Muscle of leg (tissue), 11 donors: Measurements from ENCODE around the gene FITM1. TPM values are rescaled to one million over a fixed set of nuclear protein-coding genes. Genes with fewer than 3 reads are reported as not detected.

ENCODE experiments used
- DNase-seq: peaks from one replicate; pipeline ENCODE4 v3.0.0; 2013
- H3K27ac ChIP-seq: one replicate; pipeline ENCODE4 v1.5.1; 2013; ENCODE audit warnings: mild to moderate bottlenecking, low read length, control low read depth
- H3K27me3 ChIP-seq: one replicate; pipeline ENCODE4 v1.6.1; 2013; ENCODE audit warnings: low read length; ENCODE audit not compliant: control insufficient read depth, insufficient read depth
- H3K36me3 ChIP-seq: one replicate; pipeline ENCODE4 v1.6.1; 2013; ENCODE audit warnings: low read length; ENCODE audit not compliant: control insufficient read depth, insufficient read depth
- H3K4me1 ChIP-seq: one replicate; pipeline ENCODE4 v1.6.1; 2013; ENCODE audit warnings: low read length; ENCODE audit not compliant: control insufficient read depth, insufficient read depth
- H3K4me3 ChIP-seq: one replicate; pipeline ENCODE4 v1.5.1; 2013; ENCODE audit warnings: low read length, control low read depth
- H3K9me3 ChIP-seq: replicated peaks from 2 replicates; pipeline ENCODE4 v1.6.1; 2013; ENCODE audit warnings: low read depth, low read length; ENCODE audit not compliant: control insufficient read depth
- WGBS: methylation state at CpG from one replicate; pipeline ENCODE4 v1.1.5; 2013; ENCODE audit warnings: missing lambda C conversion rate; ENCODE audit not compliant: insufficient coverage; 5-methylcytosine and 5-hydroxymethylcytosine counted together
- polyA plus RNA-seq, 8 donors: library from polyadenylated mRNA; unstranded; fragments of 120-200 nt; gene quantifications; one replicate each; pipeline versions ENCODE4 v1.2.1 to v1.2.3, GENCODE V29; 2013; ENCODE audit warnings: inconsistent platforms in 1 of 8, low replicate concordance in 1 of 8; ENCODE audit not compliant: insufficient read length in 8 of 8, insufficient read depth in 1 of 8
- total RNA-seq: library from RNA; stranded (reverse); fragments of 120-200 nt; gene quantifications from one replicate; pipeline ENCODE4 v1.2.4, GENCODE V29; 2013

Gene FITM1
- total and polyA plus RNA-seq, 9 donors = 80.7 to 170 (median 127) TPM

GRCh38 chr14:24157331-24157730 lies 26.9 kb downstream of the FITM1 start:
- H3K9me3 ChIP-seq = no peaks in the 10 kb centered on the region
- H3K27me3 ChIP-seq = no peaks in the 10 kb centered on the region
- H3K27ac ChIP-seq = no peak overlapping the region
- peaks cover 65% of the 10 kb centered on the region for H3K36me3 ChIP-seq
- 95% methylated on average over 11 of the region's 12 CpGs for WGBS
- no peak overlapping the region for H3K4me3 ChIP-seq
- peaks cover 15% of the 10 kb centered on the region for H3K4me1 ChIP-seq
- DNase-seq = no peak

DNA sequence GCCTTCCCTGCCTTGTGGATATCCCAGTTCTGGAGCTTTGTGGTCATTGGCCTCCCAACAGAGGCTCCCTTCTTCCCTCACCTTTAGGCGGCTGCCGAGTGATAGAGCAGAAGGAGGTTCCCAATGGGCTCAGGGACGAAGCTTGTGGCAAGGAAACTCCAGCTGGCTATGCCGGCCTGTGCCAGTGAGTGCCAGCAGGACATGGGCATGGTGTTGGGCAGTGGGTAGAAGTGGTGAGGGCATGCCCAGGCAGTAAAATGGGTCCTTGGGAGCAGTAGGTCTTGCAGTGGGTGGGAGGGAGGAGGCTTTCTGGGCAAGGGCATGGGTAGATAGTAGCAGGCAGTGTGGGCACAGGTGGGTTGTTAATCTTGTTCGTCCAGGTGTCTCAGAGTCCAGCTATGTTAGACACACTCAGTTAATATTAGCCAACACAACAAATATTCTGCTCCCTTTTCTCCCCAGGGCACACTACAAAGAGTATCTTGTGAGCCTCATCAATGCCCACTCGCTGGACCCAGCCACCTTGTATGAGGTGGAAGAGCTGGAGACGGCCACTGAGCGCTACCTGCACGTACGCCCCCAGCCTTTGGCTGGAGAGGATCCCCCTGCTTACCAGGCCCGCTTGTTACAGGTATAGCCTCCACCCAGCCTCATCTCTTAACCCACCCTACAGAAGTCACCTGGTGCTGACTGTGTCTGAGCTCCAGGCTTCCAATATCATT lies 29.5 kb downstream of the FITM1 start:
- peak overlapping the region; percentile 88 for H3K27ac ChIP-seq
- no peak for DNase-seq
- 97% methylated on average over 6 of the region's 11 CpGs for WGBS

GRCh38 chr14:24160499-24160849 lies 30.0 kb downstream of the FITM1 start:
- no peaks in the 10 kb centered on the region for H3K27me3 ChIP-seq
- peak overlapping the region; percentile 88 for H3K27ac ChIP-seq
- DNase-seq = no peak
- no peaks in the 10 kb centered on the region for H3K9me3 ChIP-seq
- peaks cover 78% of the 10 kb centered on the region for H3K36me3 ChIP-seq
- H3K4me3 ChIP-seq = no peak overlapping the region
- H3K4me1 ChIP-seq = peaks cover 37% of the 10 kb centered on the region
- WGBS = 86% methylated on average over 4 of the region's 4 CpGs

More for the DNA sequence above, 29.5 kb downstream of the FITM1 start:
- Histone ChIP-seq H3K4me1 (peaks cover 37% of the 10 kb centered on the region), H3K4me3 (no peak overlapping the region), H3K9me3 (no peaks in the 10 kb centered on the region), H3K36me3 (peaks cover 78% of the 10 kb centered on the region), H3K27me3 (no peaks in the 10 kb centered on the region)

- Histone ChIP-seq H3K27ac (peak within 1 kb of the TSS; percentile 98), H3K9me3 (no peaks in the 10 kb centered on the region), H3K27me3 (no peaks in the 10 kb centered on the region), H3K4me1 (peaks cover 37% of the 10 kb centered on the region), H3K4me3 (peak within 1 kb of the TSS; percentile 91), H3K36me3 (peaks cover 78% of the 10 kb centered on the region)
- DNase-seq = peak; percentile 97
- 0% methylated on average over 10 of the region's 12 CpGs for WGBS
Observed at GRCh38 chr14:24160850-24161804, 30.7 kb downstream of the FITM1 start, which contains the start of gene IRF9. Gene IRF9, plus strand, starts transcription at chr14:24161265. Its CDS starts 880 bp downstream, at chr14:24162145.

DNA sequence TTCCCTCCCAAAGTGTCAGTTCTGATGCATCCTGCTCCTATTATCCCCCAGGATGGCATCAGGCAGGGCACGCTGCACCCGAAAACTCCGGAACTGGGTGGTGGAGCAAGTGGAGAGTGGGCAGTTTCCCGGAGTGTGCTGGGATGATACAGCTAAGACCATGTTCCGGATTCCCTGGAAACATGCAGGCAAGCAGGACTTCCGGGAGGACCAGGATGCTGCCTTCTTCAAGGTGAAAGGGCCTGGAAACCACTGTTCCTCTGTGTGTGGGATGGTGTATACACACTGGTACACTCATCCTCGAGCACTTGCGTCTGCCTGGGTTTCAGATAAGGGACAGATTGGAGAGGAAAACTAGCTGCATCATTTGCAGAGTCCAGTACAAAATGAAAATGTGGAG lies 31.6 kb downstream of the FITM1 start:
- Histone ChIP-seq H3K36me3 (peaks cover 79% of the 10 kb centered on the region), H3K4me1 (peaks cover 37% of the 10 kb centered on the region), H3K27ac (peak overlapping the region; percentile 98), H3K27me3 (no peaks in the 10 kb centered on the region), H3K4me3 (peak overlapping the region; percentile 91), H3K9me3 (no peaks in the 10 kb centered on the region)
- no peak for DNase-seq
- 77% methylated on average over 5 of the region's 8 CpGs for WGBS

GRCh38 chr14:24164518-24164991 lies 34.1 kb downstream of the FITM1 start:
- DNase-seq = no peak
- Histone ChIP-seq H3K27ac (no peak overlapping the region), H3K27me3 (no peaks in the 10 kb centered on the region), H3K9me3 (no peaks in the 10 kb centered on the region), H3K36me3 (peaks cover 80% of the 10 kb centered on the region), H3K4me3 (no peak overlapping the region), H3K4me1 (peaks cover 37% of the 10 kb centered on the region)
- WGBS = 93% methylated on average over 14 of the region's 14 CpGs

- H3K27me3 ChIP-seq = no peaks in the 10 kb centered on the region
- no peaks in the 10 kb centered on the region for H3K9me3 ChIP-seq
- H3K4me1 ChIP-seq = peaks cover 29% of the 10 kb centered on the region
- WGBS = 93% methylated on average over 2 of the region's 5 CpGs
- no peak overlapping the region for H3K4me3 ChIP-seq
- H3K27ac ChIP-seq = no peak overlapping the region
- no peak for DNase-seq
- peaks cover 75% of the 10 kb centered on the region for H3K36me3 ChIP-seq
Observed at GRCh38 chr14:24165785-24166184, 35.3 kb downstream of the FITM1 start.

- 87% methylated on average over 3 of the region's 3 CpGs for WGBS
- Histone ChIP-seq H3K9me3 (no peaks in the 10 kb centered on the region), H3K4me3 (no peak overlapping the region), H3K36me3 (peaks cover 67% of the 10 kb centered on the region), H3K27me3 (no peaks in the 10 kb centered on the region), H3K4me1 (peaks cover 33% of the 10 kb centered on the region), H3K27ac (no peak overlapping the region)
- peak; percentile 43 for DNase-seq
Observed at GRCh38 chr14:24167469-24168114, 37.1 kb downstream of the FITM1 start.

DNA sequence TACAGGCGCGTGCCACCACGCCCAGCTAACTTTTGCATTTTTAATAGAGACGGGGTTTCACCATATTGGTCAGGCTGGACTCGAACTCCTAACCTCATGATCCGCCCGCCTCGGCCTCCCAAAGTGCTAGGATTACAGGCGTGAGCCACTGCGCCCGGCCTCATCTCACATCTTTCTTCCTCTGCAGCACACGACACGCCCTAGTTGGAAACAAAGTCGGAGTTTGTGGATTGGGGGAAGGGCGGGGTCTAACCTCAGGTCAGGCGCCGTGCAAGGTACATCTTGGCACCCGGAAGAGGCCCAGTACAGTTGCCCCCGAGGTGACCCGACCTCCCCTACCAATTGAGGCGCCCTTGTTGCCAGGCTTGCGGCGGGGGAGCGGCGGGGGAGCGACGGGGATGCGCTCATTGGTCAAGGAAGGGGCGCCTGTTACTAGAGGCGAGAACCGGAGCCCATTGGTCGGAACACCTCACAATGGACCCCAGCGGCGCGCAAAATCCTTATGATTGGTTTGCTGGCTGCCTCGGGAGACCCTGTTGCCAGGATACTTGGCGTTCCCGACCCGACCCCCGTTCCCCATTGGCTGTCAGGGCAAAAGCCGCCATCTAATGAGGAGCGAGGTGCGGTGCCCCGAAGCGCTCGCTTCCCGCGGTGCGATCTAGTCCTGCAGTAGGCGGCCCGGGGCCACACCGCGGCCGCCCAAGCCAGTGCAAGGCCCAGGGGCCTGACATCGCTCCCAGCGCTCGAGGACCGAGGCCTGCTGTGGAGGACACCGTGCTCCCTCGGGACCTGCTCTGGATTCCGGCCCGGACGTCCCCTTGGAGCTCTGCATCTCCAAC lies 41.2 kb downstream of the FITM1 start, which contains the start of gene REC8:
Gene REC8, plus strand, starts transcription at position 659 of the 839 bp plus-strand sequence. CDS start 473 bp downstream, outside the sequence.
- Histone ChIP-seq H3K4me1 (peaks cover 16% of the 10 kb centered on the region), H3K27ac (no peak within 1 kb of the TSS), H3K27me3 (no peaks in the 10 kb centered on the region), H3K9me3 (no peaks in the 10 kb centered on the region), H3K36me3 (peaks cover 43% of the 10 kb centered on the region), H3K4me3 (peak within 1 kb of the TSS; percentile 37)
- DNase-seq = peak; percentile 93
- WGBS = 6% methylated on average over 53 of the region's 63 CpGs
